Liver (tissue), 9 donors: ENCODE measurements around the gene SLPI. TPM values are rescaled to one million over a fixed set of nuclear protein-coding genes. Genes with fewer than 3 reads are reported as not detected.

ENCODE experiments used
- DNase-seq: peaks from one replicate; pipeline ENCODE4 v3.0.0-alpha.2; 2017; ENCODE audit warnings: low spot score
- H3K27ac ChIP-seq, 2 donors: one replicate each; pipeline ENCODE4 v1.7.0; 2013; ENCODE audit warnings: inconsistent platforms in 2 of 2, low read length in 2 of 2, control low read depth in 1 of 2, low read depth in 1 of 2, mild to moderate bottlenecking in 1 of 2
- H3K27me3 ChIP-seq, 4 donors: one replicate each; pipeline versions ENCODE4 v1.6.1 to v1.7.0; 2013; ENCODE audit warnings: low read length in 3 of 4, inconsistent platforms in 1 of 4, mild to moderate bottlenecking in 1 of 4, moderate library complexity in 1 of 4; ENCODE audit not compliant: control insufficient read depth in 4 of 4, insufficient read depth in 4 of 4
- H3K36me3 ChIP-seq, 4 donors: one replicate each; pipeline versions ENCODE4 v1.6.1 to v1.7.0; 2013; ENCODE audit warnings: low read length in 3 of 4, mild to moderate bottlenecking in 3 of 4, low read depth in 1 of 4, moderate library complexity in 1 of 4; ENCODE audit not compliant: control insufficient read depth in 4 of 4, insufficient read depth in 3 of 4
- H3K4me1 ChIP-seq, 4 donors: one replicate each; pipeline versions ENCODE4 v1.6.1 to v1.7.0; 2013; ENCODE audit warnings: low read length in 3 of 4, mild to moderate bottlenecking in 3 of 4, moderate library complexity in 1 of 4; ENCODE audit not compliant: control insufficient read depth in 4 of 4, insufficient read depth in 4 of 4
- H3K4me3 ChIP-seq, 3 donors: one replicate each; pipeline versions ENCODE4 v1.6.1 to v1.7.0; 2013; ENCODE audit warnings: low read length in 3 of 3, control low read depth in 1 of 3, low read depth in 1 of 3, mild to moderate bottlenecking in 1 of 3
- H3K9ac ChIP-seq, 2 donors: one replicate each; pipeline ENCODE4 v1.7.0; 2013; ENCODE audit warnings: low read length in 2 of 2, mild to moderate bottlenecking in 2 of 2, moderate library complexity in 2 of 2, control low read depth in 1 of 2, low read depth in 1 of 2
- H3K9me3 ChIP-seq, 4 donors: one replicate each; pipeline versions ENCODE4 v1.6.1 to v1.7.0; 2013; ENCODE audit warnings: low read length in 3 of 4; ENCODE audit not compliant: control insufficient read depth in 4 of 4
- CTCF ChIP-seq: fragments of 150-350 bp; IDR thresholded peaks from 2 replicates; pipeline ENCODE4 v1.5.1; 2017; ENCODE audit warnings: improper control_type of control experiment, low read depth, low read length; ENCODE audit not compliant: missing input control
- EGR1 ChIP-seq, 2 donors: IDR thresholded peaks; 2 replicates each; pipeline ENCODE4 v1.6.1; 2016 to 2018; ENCODE audit warnings: antibody characterized with exemption in 2 of 2, low read depth in 2 of 2
- FOXA1 ChIP-seq: IDR thresholded peaks from 2 replicates; pipeline ENCODE4 v1.6.1; 2016; ENCODE audit warnings: antibody characterized with exemption
- FOXA2 ChIP-seq: IDR thresholded peaks from 2 replicates; pipeline ENCODE4 v1.6.1; 2016; ENCODE audit warnings: antibody characterized with exemption
- GABPA ChIP-seq, 2 donors: IDR thresholded peaks in 1 of 2; conservative IDR thresholded peaks in 1 of 2; 2 replicates each; pipeline ENCODE4 v1.6.1; 2016; ENCODE audit warnings: antibody characterized with exemption in 2 of 2, mild to moderate bottlenecking in 1 of 2, moderate library complexity in 1 of 2
- HNF4G ChIP-seq: IDR thresholded peaks from 2 replicates; pipeline ENCODE4 v1.6.1; 2016; ENCODE audit warnings: antibody characterized with exemption
- JUND ChIP-seq, 2 donors: IDR thresholded peaks; 2 replicates each; pipeline ENCODE4 v1.6.1; 2016; ENCODE audit warnings: antibody characterized with exemption in 2 of 2
- RAD21 ChIP-seq, 2 donors: IDR thresholded peaks; 2 replicates each; pipeline ENCODE4 v1.6.1; 2016; ENCODE audit warnings: antibody characterized with exemption in 2 of 2, mild to moderate bottlenecking in 2 of 2
- REST ChIP-seq: IDR thresholded peaks from 2 replicates; pipeline ENCODE4 v1.6.1; 2016; ENCODE audit warnings: antibody characterized with exemption, mild to moderate bottlenecking
- RXRA ChIP-seq, 2 donors: IDR thresholded peaks; 2 replicates each; pipeline ENCODE4 v1.6.1; 2017 to 2018; ENCODE audit warnings: antibody characterized with exemption in 2 of 2, mild to moderate bottlenecking in 1 of 2
- SP1 ChIP-seq: IDR thresholded peaks from 2 replicates; pipeline ENCODE4 v1.6.1; 2018; ENCODE audit warnings: antibody characterized with exemption, mild to moderate bottlenecking
- TAF1 ChIP-seq: conservative IDR thresholded peaks from 2 replicates; pipeline ENCODE4 v1.6.1; 2016; ENCODE audit warnings: antibody characterized with exemption, mild to moderate bottlenecking
- YY1 ChIP-seq: IDR thresholded peaks from 2 replicates; pipeline ENCODE4 v1.6.1; 2016; ENCODE audit warnings: antibody characterized with exemption, mild to moderate bottlenecking
- ZBTB33 ChIP-seq: IDR thresholded peaks from 2 replicates; pipeline ENCODE4 v1.6.1; 2016; ENCODE audit warnings: antibody characterized with exemption
- WGBS: extraction: QIAGEN DNeasy Blood & Tissue Kit; methylation state at CpG from one replicate; pipeline ENCODE4 v1.1.7; 2013; 5-methylcytosine and 5-hydroxymethylcytosine counted together
- polyA plus RNA-seq, 2 donors: library from polyadenylated mRNA; stranded (reverse) in 1 of 2; unstranded in 1 of 2; fragments of 200-250 nt in 1 of 2; fragments of >200 nt in 1 of 2; fragmentation: Nextera tagmentation in 1 of 2; extraction: Ambion mirVana in 1 of 2; gene quantifications; one replicate each; pipeline versions ENCODE4 v1.2.1 to v1.2.3, GENCODE V29; 2013 to 2015
- total RNA-seq, 2 donors: library from RNA; depleted of rRNA; stranded (reverse); fragments of >200 nt; gene quantifications; one replicate each; pipeline ENCODE4 v1.2.3, GENCODE V29; 2014
- TF ChIP-seq, protein P1 (sequence below): IDR thresholded peaks from 2 replicates; pipeline ENCODE4 v1.6.1; 2016; ENCODE audit warnings: antibody characterized with exemption
- donor health status: healthy.
- donor health status: healthy.
- donor health status: healthy.
- donor health status: healthy.
- donor health status: healthy.

SLPI gene
- total and polyA plus RNA-seq, 4 donors = 1.9 to 308 (median 93.9) TPM

DNA sequence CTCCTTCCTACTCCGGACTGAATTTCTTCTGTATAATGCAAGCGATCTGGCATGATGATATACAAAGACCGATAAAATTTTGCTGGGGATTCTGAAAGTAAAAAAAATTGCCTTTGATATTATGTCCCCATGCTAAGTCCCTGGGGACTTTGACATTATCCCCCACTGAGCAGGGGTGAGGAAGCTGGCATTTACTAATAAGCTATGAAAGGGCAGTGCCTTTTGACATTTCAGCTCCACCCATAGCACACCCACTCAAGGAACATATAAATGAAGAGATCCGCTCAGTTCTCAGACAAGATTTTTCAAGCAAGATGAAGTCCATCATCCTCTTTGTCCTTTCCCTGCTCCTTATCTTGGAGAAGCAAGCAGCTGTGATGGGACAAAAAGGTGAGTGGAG is 33.3 kb downstream of the SLPI start, which contains the start of gene SEMG2 (continued):
- TF ChIP-seq CTCF = no peak
- TF ChIP-seq HNF4G = no peak
- no peak for TF ChIP-seq EGR1 (IDR thresholded peaks at IDR 0.05; ENCODE audit: low read depth in 2 of 2)

- H3K9ac ChIP-seq = no peak overlapping the region
- H3K27me3 ChIP-seq = no peaks in the 10 kb centered on the region
- 87% methylated on average over 2 of the region's 2 CpGs for WGBS
- no peaks in the 10 kb centered on the region for H3K4me1 ChIP-seq
- TF ChIP-seq HNF4G (no peak), JUND (IDR thresholded peaks at IDR 0.05) (no peak), SP1 (no peak), ZBTB33 (no peak), TAF1 (no peak)
- TF ChIP-seq, protein P1, sequence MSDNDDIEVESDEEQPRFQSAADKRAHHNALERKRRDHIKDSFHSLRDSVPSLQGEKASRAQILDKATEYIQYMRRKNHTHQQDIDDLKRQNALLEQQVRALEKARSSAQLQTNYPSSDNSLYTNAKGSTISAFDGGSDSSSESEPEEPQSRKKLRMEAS = no peak
- no peaks in the 10 kb centered on the region for H3K36me3 ChIP-seq
- H3K4me3 ChIP-seq = no peak overlapping the region
- no peak overlapping the region for H3K27ac ChIP-seq
- no peaks in the 10 kb centered on the region for H3K9me3 ChIP-seq
- DNase-seq = no peak
These were observed 35.7 kb downstream of the SLPI start for GRCh38 chr20:45218636-45219035.

- no peaks in the 10 kb centered on the region for H3K9me3 ChIP-seq
- no peak overlapping the region for H3K27ac ChIP-seq
- WGBS = 76% methylated on average over 4 of the region's 4 CpGs
- no peaks in the 10 kb centered on the region for H3K27me3 ChIP-seq
- no peaks in the 10 kb centered on the region for H3K4me1 ChIP-seq
- H3K36me3 ChIP-seq = no peaks in the 10 kb centered on the region
- no peak overlapping the region for H3K4me3 ChIP-seq
- TF ChIP-seq TAF1 (no peak), FOXA2 (no peak), FOXA1 (no peak), HNF4G (no peak), ZBTB33 (no peak), EGR1 (IDR thresholded peaks at IDR 0.05; ENCODE audit: low read depth in 2 of 2) (no peak), RXRA (IDR thresholded peaks at IDR 0.05) (no peak), JUND (IDR thresholded peaks at IDR 0.05) (no peak), SP1 (no peak), GABPA (IDR thresholded peaks at IDR 0.05 in 1 of 2, conservative IDR thresholded peaks at IDR 0.05 in 1 of 2) (no peak), RAD21 (IDR thresholded peaks at IDR 0.05) (no peak), YY1 (no peak), REST (no peak)
- DNase-seq = no peak
- no peak overlapping the region for H3K9ac ChIP-seq
These were observed 36.2 kb downstream of the SLPI start for GRCh38 chr20:45218124-45218523.
